Panc1 (cell line): ENCODE results near the gene DRC3. TPM values are rescaled to one million over a fixed set of nuclear protein-coding genes. Genes with fewer than 3 reads are reported as not detected.

ENCODE experiments used
- ATAC-seq: fragments of 200-7000 bp; cut with Tn5 transposase; 2 replicates; pipeline ENCODE4 v1.9.1; 2020; ENCODE audit warnings: mild to moderate bottlenecking, moderate library complexity
- BruUV-seq: library from RNA; stranded (reverse); fragments of 400-500 nt; replicated peaks from 2 replicates; lab custom pipeline; 2021; lab: Mats Ljungman, UMichigan
- CTCF ChIA-PET: fragments of 300-600 bp; sonication (Branson Sonifier 250); formaldehyde crosslinking; loops from one replicate; lab custom pipeline; 2022; ENCODE audit warnings: antibody characterized with exemption; lab: Charles Lee
- POLR2A ChIA-PET: fragments of 300-600 bp; sonication (Branson Sonifier 250); formaldehyde crosslinking; loops from one replicate; lab custom pipeline; 2022; ENCODE audit warnings: antibody characterized with exemption; lab: Charles Lee
- DNase-seq: peaks from one replicate; pipeline ENCODE4 v3.0.0-alpha.2; 2010; ENCODE audit warnings: low read depth, low spot score
- H3K27ac ChIP-seq: 2 replicates; pipeline ENCODE4 v1.5.1; 2011; ENCODE audit warnings: mild to moderate bottlenecking, low read length, inconsistent platforms
- H3K27me3 ChIP-seq: fragments of 200-500 bp; sonication (Bioruptor generic); 2 replicates; pipeline ENCODE4 v1.6.0; 2014; ENCODE audit warnings: low read length, inconsistent platforms; ENCODE audit not compliant: control insufficient read depth, insufficient read depth
- H3K36me3 ChIP-seq: fragments of 200-500 bp; sonication (Bioruptor generic); 2 replicates; pipeline ENCODE4 v1.5.1; 2014; ENCODE audit warnings: inconsistent platforms, mild to moderate bottlenecking, low read length, moderate library complexity; ENCODE audit not compliant: control insufficient read depth, insufficient read depth
- H3K4me1 ChIP-seq: 2 replicates; pipeline ENCODE4 v1.5.1; 2011; ENCODE audit warnings: inconsistent platforms, mild to moderate bottlenecking, low read length, moderate library complexity; ENCODE audit not compliant: control insufficient read depth, insufficient read depth
- H3K4me3 ChIP-seq, 2 experiments: 2 replicates each; pipeline ENCODE4 v1.5.1; 2011 to 2012; ENCODE audit warnings: low read depth in 2 of 2, low read length in 2 of 2, mild to moderate bottlenecking in 2 of 2, inconsistent platforms in 1 of 2, moderate library complexity in 1 of 2
- H3K9me3 ChIP-seq: fragments of 200-500 bp; sonication (Bioruptor generic); 2 replicates; pipeline ENCODE4 v1.5.1; 2014; ENCODE audit warnings: low read depth, mild to moderate bottlenecking, inconsistent platforms, low read length, moderate library complexity; ENCODE audit not compliant: control insufficient read depth, insufficient read depth
- POLR2AphosphoS5 ChIP-seq: IDR thresholded peaks from 2 replicates; pipeline ENCODE4 v1.6.1; 2012; ENCODE audit warnings: mild to moderate bottlenecking, low read depth, low read length, moderate library complexity
- SIN3A ChIP-seq: IDR thresholded peaks from 2 replicates; pipeline ENCODE4 v1.6.1; 2012; ENCODE audit warnings: low read depth, mild to moderate bottlenecking, low read length, moderate library complexity, borderline replicate concordance; ENCODE audit not compliant: insufficient read depth
- TCF7L2 ChIP-seq: IDR thresholded peaks from 2 replicates; pipeline ENCODE4 v1.6.1; 2011; ENCODE audit warnings: mild to moderate bottlenecking, low read depth, low read length, inconsistent platforms
- in situ Hi-C: cut with HindIII; loops from 2 replicates; pipeline ENCODE4 v1.10.0; 2016; ENCODE audit warnings: low sequenced_read_pairs, low pct_unique_long_range_greater_than_20kb
- intact Hi-C: fragments of 100-400 bp; cut with micrococcal nuclease; formaldehyde crosslinking; loops from one replicate; pipeline ENCODE4 v1.10.0; 2022; ENCODE audit not compliant: unreplicated experiment
- total RNA-seq: library from RNA; stranded (reverse); gene quantifications from one replicate; pipeline ENCODE4 v1.2.1, GENCODE V29; 2021; ENCODE audit not compliant: unreplicated experiment
- TF ChIP-seq, protein P1 (sequence below), 2 experiments: IDR thresholded peaks; 2 replicates each; pipeline ENCODE4 v1.6.1; 2011 to 2012; ENCODE audit warnings: low read depth in 2 of 2, control low read depth in 1 of 2, low read length in 1 of 2, mild to moderate bottlenecking in 1 of 2, moderate library complexity in 1 of 2; ENCODE audit not compliant: insufficient read depth in 1 of 2
- TF ChIP-seq, protein P2 (sequence below): fragments of 450-650 bp; IDR thresholded peaks from 2 replicates; pipeline ENCODE4 v1.5.1; 2017; ENCODE audit warnings: mild to moderate bottlenecking

DRC3 gene
- total RNA-seq, 1 experiment from 2014 or later, result 3.6 TPM

DNA sequence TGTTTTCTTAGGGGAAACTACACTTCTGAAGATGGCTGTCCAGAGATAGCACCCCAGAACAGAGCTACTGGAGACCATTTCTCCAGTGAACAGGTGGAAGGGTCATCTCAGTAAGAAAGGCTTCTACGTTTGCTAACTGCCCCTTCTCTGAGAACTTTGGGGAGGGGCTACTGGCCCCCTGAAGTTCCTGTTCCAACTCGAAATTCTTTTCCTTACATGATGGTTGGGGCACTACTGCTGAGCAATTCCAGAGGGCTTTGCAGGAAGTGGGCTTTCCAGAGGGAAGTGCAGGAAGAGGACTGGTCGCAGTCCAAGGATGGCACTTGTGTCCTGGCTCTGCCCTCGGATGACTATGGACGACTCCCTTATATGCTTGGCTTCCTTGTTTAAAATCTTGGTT lies 31.6 kb upstream of the DRC3 start:
- Histone ChIP-seq H3K27ac (peak overlapping the region; percentile 84), H3K9me3 (no peaks in the 10 kb centered on the region), H3K4me3 (no peak overlapping the region), H3K27me3 (no peaks in the 10 kb centered on the region), H3K4me1 (peaks cover 88% of the 10 kb centered on the region), H3K36me3 (no peaks in the 10 kb centered on the region; the same call in 1 of the 2 replicates)
- no TSS peak for BruUV-seq
- in situ Hi-C loops, result no loop called here
- intact Hi-C loops, result no loop called here
- CTCF ChIA-PET, result no interaction called here
- TF ChIP-seq, protein P1, sequence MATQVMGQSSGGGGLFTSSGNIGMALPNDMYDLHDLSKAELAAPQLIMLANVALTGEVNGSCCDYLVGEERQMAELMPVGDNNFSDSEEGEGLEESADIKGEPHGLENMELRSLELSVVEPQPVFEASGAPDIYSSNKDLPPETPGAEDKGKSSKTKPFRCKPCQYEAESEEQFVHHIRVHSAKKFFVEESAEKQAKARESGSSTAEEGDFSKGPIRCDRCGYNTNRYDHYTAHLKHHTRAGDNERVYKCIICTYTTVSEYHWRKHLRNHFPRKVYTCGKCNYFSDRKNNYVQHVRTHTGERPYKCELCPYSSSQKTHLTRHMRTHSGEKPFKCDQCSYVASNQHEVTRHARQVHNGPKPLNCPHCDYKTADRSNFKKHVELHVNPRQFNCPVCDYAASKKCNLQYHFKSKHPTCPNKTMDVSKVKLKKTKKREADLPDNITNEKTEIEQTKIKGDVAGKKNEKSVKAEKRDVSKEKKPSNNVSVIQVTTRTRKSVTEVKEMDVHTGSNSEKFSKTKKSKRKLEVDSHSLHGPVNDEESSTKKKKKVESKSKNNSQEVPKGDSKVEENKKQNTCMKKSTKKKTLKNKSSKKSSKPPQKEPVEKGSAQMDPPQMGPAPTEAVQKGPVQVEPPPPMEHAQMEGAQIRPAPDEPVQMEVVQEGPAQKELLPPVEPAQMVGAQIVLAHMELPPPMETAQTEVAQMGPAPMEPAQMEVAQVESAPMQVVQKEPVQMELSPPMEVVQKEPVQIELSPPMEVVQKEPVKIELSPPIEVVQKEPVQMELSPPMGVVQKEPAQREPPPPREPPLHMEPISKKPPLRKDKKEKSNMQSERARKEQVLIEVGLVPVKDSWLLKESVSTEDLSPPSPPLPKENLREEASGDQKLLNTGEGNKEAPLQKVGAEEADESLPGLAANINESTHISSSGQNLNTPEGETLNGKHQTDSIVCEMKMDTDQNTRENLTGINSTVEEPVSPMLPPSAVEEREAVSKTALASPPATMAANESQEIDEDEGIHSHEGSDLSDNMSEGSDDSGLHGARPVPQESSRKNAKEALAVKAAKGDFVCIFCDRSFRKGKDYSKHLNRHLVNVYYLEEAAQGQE (IDR thresholded peaks at IDR 0.05; ENCODE audit: insufficient read depth in 1 of 2, low read depth in 2 of 2, low read length in 1 of 2), result no peak
- TF ChIP-seq SIN3A (no peak), TCF7L2 (no peak), POLR2AphosphoS5 (no peak)
- TF ChIP-seq, protein P2, sequence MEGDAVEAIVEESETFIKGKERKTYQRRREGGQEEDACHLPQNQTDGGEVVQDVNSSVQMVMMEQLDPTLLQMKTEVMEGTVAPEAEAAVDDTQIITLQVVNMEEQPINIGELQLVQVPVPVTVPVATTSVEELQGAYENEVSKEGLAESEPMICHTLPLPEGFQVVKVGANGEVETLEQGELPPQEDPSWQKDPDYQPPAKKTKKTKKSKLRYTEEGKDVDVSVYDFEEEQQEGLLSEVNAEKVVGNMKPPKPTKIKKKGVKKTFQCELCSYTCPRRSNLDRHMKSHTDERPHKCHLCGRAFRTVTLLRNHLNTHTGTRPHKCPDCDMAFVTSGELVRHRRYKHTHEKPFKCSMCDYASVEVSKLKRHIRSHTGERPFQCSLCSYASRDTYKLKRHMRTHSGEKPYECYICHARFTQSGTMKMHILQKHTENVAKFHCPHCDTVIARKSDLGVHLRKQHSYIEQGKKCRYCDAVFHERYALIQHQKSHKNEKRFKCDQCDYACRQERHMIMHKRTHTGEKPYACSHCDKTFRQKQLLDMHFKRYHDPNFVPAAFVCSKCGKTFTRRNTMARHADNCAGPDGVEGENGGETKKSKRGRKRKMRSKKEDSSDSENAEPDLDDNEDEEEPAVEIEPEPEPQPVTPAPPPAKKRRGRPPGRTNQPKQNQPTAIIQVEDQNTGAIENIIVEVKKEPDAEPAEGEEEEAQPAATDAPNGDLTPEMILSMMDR, result no peak
- ATAC-seq (no peak), DNase-seq (no peak)
- POLR2A ChIA-PET, result no interaction called here

DNA sequence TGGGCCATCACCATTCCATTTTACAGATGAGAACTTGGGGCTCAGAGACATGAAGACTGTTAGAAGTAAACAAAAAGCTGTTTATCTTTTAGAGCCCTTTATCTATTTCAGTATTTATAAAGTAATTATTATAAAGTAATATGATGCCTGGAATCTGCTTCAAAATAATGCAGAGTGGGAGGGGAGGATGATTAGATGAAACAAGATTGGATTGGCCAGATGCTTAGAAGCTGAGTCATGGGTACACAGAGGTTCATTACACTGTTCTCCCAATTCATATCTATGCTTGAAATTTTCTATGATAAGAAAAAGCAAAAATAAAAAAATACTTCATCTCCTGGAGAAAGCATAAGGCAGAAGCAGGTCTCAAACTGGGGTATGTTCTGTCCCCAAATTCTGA lies 29.8 kb upstream of the DRC3 start:
- POLR2A ChIA-PET, result no interaction called here
- BruUV-seq, result no TSS peak
- H3K27me3 ChIP-seq, result no peaks in the 10 kb centered on the region
- no peak overlapping the region for H3K4me3 ChIP-seq
- H3K36me3 ChIP-seq, result no peaks in the 10 kb centered on the region; the same call in 1 of the 2 replicates
- intact Hi-C loops (no loop called here), in situ Hi-C loops (no loop called here)
- H3K9me3 ChIP-seq, result no peaks in the 10 kb centered on the region
- peak overlapping the region; percentile 84 for H3K27ac ChIP-seq
- DNase-seq (no peak), ATAC-seq (peak; percentile 66)
- peaks cover 79% of the 10 kb centered on the region for H3K4me1 ChIP-seq
- CTCF ChIA-PET, result no interaction called here
- TF ChIP-seq, protein P2, result no peak
- no peak for TF ChIP-seq TCF7L2
- TF ChIP-seq, protein P1 (IDR thresholded peaks at IDR 0.05; ENCODE audit: insufficient read depth in 1 of 2, low read depth in 2 of 2, low read length in 1 of 2), result no peak
- no peak for TF ChIP-seq SIN3A
- TF ChIP-seq POLR2AphosphoS5, result no peak
